Muscle of arm (tissue), 12 donors: ENCODE data around the gene CACNA1C. TPM values are rescaled to one million over a fixed set of nuclear protein-coding genes. Genes with fewer than 3 reads are reported as not detected.
"Not testable (repeated sequence)": the region's sequence is repeated elsewhere in the genome, so short reads cannot be mapped to it uniquely, and the experiment has no call there.

Experiments
- DNase-seq: peaks from one replicate; pipeline ENCODE4 v3.0.0-alpha.2; 2013
- polyA plus RNA-seq, 12 donors: library from polyadenylated mRNA; unstranded; fragments of 120-200 nt; gene quantifications; one replicate each; pipeline ENCODE4 v1.2.1, GENCODE V29; 2013; ENCODE audit not compliant: insufficient read length in 12 of 12

Gene CACNA1C
- polyA plus RNA-seq, 12 donors = 2.3 to 6.7 (median 3.2) TPM; not detected in 1

DNA sequence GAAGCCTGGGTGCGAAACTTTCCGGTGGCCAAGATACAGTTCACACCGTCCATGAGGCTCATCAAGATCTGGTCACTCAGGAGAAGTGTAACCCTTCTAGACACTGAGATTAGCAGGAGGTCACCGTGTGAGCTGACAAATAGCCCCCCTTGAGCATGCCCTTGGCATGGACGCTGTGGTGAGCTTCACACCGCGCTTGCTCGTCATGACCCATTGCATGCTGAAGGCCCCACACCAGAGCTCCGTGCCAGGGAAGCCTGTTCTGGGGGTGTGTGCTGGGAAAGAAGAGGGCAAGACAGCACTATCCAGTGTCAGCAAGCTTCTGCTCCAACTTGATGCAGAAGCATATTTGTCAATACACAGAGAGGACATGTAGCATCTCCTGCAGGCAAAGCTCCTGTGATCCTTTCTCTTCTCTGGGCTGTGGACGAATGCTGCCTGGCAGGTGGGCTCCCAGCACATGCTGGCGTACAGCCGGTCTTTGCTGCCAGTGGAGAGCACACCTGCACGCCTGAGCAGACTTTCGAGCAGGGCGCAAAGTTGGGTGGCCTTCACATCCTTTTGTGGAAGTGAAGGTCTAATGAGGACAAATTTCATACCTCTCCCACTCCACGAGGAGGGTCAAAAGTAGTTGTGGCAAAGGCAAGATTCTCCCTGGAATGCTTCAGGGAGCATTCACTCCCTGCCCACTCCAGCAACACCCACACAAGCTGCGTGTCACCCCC is 615.1 kb downstream of the CACNA1C start:
- no peak for DNase-seq

DNA sequence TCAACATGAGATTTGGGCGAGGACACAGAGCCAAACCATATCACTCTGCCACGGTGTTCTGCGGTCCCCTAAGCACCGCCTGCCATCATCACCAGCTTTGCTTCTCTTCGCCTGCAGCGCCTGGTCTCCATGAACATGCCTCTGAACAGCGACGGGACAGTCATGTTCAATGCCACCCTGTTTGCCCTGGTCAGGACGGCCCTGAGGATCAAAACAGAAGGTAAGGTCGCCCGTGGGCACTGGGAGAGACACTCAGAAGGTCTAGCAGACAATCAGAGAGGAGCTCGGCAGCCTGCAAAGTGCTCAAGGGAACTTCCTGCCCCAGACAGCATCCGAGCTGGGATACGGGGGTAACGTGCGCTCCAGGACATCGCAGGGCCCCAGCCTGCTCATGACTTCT is 616.0 kb downstream of the CACNA1C start:
- no peak for DNase-seq

DNA sequence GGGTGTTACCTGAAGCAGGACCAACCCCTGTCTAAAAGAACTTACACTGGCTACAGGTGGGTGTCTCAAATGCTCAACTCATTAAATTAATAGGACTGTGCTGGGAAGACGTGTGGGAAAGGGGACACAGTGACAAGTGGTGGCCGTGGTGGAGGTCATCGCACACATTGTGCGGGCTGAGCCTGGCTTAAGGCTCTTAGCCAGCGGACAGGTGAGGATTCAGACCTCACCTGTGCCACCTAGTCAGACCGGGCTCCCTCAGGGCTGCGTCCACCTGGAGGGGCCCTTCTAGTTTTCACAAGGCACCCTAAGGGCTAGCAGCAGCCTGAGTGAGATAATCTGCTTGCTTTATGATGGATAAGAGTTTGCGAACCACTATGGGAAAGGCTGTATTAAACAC is 616.8 kb downstream of the CACNA1C start:
- no peak for DNase-seq

- no peak for DNase-seq
Observed at GRCh38 chr12:2672863-2673262, 620.1 kb downstream of the CACNA1C start.

- no peak for DNase-seq
Observed at GRCh38 chr12:2673966-2674810, 621.4 kb downstream of the CACNA1C start.

DNA sequence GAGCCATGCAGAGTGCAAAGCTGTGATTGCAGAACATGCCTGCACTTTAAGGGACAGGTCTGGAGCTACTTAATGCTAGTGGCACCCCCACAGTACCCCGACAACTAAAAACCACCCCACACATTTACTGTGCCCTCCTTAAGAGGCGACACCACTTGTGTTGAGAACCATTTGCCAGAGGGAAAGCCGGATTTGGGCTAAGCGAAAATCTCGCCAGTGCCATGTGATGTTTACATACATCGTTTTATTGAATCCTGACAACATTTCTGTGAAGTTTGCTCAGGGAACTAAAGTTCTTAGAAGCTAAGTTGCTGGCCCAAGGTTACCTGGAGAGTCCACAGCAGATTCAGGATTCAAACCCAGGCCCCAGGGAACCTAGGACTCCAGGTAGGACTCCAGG is 623.0 kb downstream of the CACNA1C start:
- no peak for DNase-seq

DNA sequence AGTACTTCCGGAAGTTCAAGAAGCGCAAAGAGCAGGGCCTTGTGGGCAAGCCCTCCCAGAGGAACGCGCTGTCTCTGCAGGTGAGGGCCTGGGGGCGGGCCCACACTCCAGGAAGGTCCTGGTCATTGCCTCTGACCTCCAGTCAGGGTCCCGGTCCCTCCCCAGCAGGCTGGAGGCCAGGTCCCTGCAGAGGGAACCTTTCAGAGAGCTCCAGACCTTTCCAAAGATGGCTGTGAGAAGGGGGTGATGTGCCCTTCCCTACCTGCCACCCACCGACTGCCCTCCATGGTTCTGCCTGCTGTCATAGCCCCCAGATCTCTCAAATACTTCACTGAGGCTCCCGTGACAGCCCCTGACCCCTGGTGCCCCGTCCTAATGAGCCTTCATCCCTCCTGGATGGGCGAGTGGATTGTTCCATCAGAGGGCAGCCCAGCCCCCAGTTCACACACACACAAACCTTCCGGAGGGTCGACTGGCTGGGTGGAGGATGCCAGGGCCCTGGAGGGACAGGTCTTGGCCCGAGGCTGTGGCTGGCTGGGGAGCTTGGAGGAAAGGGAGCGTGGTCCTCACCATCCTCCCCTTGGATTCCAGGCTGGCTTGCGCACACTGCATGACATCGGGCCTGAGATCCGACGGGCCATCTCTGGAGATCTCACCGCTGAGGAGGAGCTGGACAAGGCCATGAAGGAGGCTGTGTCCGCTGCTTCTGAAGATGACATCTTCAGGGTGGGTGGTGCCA is 624.5 kb downstream of the CACNA1C start:
- no peak for DNase-seq

GRCh38 chr12:2678426-2678825 is 625.6 kb downstream of the CACNA1C start:
- DNase-seq = no peak

DNA sequence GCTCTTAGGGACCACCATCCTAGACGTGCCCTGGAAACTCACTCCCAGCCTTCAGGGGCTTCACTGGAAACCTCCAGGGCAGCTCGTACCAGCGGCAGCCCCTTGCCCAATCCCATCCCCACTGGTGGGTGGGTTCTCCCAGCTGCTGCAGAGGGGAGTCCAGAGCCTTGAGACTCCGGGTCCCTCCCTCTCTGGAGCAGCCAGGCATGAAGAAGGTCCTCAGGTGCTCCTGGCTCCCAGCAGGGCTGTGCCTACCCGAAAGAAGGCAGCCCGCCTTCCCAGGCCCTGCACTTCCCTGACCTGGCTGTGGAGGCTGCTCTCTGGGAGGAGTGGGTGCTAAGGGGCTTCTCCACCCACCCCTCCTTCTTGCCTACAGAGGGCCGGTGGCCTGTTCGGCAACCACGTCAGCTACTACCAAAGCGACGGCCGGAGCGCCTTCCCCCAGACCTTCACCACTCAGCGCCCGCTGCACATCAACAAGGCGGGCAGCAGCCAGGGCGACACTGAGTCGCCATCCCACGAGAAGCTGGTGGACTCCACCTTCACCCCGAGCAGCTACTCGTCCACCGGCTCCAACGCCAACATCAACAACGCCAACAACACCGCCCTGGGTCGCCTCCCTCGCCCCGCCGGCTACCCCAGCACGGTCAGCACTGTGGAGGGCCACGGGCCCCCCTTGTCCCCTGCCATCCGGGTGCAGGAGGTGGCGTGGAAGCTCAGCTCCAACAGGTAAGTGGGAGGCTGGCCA is 626.5 kb downstream of the CACNA1C start:
- DNase-seq = no peak

GRCh38 chr12:2679816-2680675 is 627.3 kb downstream of the CACNA1C start:
- no peak for DNase-seq

GRCh38 chr12:2680676-2681039 is 627.9 kb downstream of the CACNA1C start:
- no peak for DNase-seq

DNA sequence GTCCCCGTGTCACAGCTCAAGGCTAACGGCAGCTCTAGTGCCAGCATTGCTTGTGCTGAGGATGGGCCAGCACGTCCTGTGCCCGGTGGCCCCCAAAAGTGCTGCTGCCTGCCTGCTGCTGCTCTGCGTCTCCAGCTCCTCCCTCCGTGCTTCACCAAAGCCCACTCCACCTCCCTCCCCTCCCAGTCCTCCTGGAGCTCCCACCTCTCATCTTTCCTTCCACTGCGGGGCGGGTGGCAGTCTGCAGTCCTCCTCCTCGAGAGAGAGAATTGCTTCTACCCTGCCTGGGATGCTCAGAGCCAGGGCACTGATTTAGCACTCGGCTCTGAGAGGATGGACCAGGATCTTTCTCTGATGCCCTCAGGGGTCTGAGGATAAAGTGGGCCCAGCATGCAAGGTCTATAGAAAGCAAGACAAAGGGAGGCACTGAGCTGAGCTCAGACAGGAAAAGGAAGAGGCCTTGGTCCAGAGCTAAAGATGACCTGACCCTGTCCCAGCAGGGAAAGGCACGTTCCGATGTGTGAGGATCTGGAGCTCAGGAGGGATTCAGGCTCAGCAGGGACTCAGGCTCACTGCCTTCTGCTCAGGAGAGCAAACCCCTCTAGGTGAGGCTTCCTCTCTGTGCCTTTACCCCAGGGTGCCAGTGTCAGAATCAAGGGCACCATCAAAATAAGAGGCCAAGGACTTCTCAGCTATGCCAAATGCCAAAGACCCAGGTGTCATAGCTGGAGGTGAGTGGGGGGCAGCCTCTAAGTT is 628.8 kb downstream of the CACNA1C start:
- DNase-seq = no peak

DNA sequence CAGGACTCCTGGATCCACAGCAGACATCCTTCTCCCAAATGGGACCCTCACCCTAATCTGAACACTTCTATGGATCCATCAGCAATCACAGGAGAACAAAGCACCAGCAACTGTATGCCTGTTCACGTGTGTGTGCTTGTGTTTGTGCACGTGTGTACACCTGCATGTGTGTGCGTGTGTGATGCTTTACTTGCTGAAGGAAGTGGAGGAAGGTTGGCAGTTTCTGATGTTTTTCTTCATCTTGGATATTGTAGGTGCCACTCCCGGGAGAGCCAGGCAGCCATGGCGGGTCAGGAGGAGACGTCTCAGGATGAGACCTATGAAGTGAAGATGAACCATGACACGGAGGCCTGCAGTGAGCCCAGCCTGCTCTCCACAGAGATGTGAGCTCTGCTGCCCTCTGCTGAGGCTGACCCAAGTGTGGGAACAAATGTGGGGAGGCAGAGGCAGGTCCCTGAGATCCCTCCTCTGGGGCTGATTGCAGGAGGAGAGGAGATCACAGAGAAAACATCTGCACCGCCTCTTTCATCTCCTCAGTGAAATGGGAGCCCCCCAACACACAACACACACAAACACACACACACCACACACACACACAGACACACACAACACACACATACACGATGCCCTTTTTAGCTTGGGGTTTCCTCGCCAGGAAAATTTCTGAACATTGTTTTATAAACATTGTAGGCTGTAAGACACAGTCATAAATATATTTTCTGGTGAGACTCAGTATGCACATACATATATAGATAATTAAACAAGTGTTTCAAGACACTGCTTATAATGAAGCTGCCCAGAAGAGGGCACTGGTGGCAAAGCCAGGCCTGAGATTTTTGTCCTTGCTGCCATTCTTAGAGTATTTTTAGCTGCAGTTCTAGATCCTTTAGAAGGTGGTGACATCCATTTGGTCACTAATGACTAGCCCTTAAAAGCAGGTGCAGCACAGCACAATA is 629.8 kb downstream of the CACNA1C start:
- no peak for DNase-seq

DNA sequence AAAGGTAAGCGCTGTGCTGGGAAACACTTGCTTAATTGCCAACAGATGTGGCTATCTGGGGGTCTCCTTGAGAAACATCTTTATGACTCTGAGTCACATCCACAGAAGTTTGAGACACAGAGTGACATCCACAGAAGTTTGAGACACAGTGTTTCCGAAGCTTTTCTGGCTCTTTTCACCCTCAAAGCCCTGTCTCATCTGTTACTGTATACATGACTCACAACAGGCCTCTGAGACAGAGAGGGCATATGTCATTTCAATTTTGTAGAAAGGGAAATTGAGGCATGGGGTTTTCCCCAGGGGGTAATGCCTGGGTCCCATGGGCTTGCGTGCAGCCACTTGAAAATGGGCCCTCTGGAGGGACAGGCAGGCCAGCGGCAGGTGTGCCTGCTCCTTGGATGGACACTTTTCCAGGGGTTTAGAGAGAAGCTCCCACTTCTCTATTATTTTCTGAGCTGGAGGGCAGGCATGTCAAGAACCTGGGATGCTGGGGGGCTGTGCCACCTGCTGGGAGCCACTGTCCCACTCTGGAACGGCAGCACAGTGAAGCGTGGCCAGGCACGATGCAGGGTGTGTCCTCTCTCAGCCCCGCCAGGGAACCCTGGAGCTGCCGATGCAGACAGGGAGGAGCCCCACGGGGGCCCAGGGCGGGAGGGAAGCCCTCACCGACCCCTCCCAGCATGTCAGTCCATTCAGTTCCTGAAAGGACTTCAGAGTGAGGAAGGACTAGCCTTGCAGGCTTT is 630.7 kb downstream of the CACNA1C start:
- no peak for DNase-seq

- not testable (repeated sequence) for DNase-seq
Observed at GRCh38 chr12:2684026-2684325, 631.2 kb downstream of the CACNA1C start.

DNA sequence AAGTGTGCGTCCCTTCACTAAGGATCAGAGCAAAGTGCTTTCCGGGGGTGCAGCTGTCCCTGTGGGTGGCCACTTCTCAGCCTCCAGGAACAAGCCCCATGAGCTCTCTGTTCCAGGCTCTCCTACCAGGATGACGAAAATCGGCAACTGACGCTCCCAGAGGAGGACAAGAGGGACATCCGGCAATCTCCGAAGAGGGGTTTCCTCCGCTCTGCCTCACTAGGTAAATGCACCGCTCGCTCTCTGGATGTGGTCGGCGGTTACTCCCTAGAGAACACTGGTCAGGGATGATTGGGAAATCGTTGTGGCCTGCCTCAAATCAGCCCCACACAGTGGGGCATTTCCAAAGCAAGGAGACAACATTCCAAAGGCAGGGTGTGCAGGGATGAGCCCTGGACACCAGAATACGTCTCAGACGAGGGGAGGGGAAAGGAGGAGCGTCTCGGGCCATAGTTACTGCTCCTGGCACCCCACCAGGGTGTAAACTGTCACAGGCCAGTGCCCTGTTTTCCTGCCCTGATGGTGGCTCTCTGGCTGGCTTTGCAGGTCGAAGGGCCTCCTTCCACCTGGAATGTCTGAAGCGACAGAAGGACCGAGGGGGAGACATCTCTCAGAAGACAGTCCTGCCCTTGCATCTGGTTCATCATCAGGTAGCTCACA is 633.0 kb downstream of the CACNA1C start:
- not testable (repeated sequence) for DNase-seq

- DNase-seq = no peak
Observed at GRCh38 chr12:2686280-2686646, 633.5 kb downstream of the CACNA1C start.

GRCh38 chr12:2687058-2687457 is 634.3 kb downstream of the CACNA1C start:
- no peak for DNase-seq
